ENCODE results near the gene SLC25A48. TPM values are rescaled to one million over a fixed set of nuclear protein-coding genes. Genes with fewer than 3 reads are reported as not detected.

Gene SLC25A48
- total and polyA plus RNA-seq, 7 experiments from 2014 or later, result not detected

DNA sequence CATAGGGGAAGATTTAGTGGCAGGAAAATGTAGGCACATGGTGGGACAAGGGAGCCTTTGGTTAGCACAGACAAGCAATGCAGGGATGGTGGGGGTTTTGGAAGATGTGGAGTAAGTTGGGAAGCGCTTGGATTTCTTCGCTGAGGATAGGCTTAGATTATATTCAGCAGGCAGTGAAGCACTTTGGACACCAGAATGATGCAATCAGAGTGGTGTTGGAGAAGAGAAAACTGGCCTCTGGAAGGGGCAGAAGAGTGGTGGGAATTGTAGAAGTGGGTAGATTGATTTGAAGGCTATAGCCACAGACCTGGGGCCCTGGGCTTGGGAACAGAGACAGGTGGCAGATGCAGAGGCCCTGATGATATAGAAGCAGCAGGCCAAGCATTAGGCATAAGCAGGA, 28.3 kb downstream of the SLC25A48 start:
- ATAC-seq, result no peak
- ChIA-PET CTCF (no interaction called here), POLR2A (no interaction called here)
- DNase-seq, result no peak
- no peaks in the 10 kb centered on the region for H3K9me3 ChIP-seq (ENCODE audit: control insufficient read depth in 2 of 3, low read length in 3 of 3)
- Mint-ChIP-seq H3K27me3 (peaks cover 0 to 10% (median 0%) of the 10 kb centered on the region in 5 donors), H3K4me3 (no peak overlapping the region), H3K4me1 (no peaks in the 10 kb centered on the region), H3K9me3 (peaks cover 0 to 5% (median 0%) of the 10 kb centered on the region in 11 donors), H3K36me3 (no peaks in the 10 kb centered on the region), H3K27ac (no peak overlapping the region)
- no peak overlapping the region for H3K27ac ChIP-seq (ENCODE audit: low read depth, low read length)
- H3K27me3 ChIP-seq (ENCODE audit: control insufficient read depth in 2 of 2, insufficient read depth in 2 of 2, low read length in 2 of 2), result no peaks in the 10 kb centered on the region
- no peaks in the 10 kb centered on the region for H3K36me3 ChIP-seq (ENCODE audit: control insufficient read depth in 2 of 3, insufficient read depth in 3 of 3, low read length in 3 of 3)
- no peak overlapping the region for H3K4me3 ChIP-seq (ENCODE audit: low read length)
- intact Hi-C loops (cut with micrococcal nuclease), result no loop called here
- no peaks in the 10 kb centered on the region for H3K4me1 ChIP-seq (ENCODE audit: control insufficient read depth in 2 of 2, insufficient read depth in 2 of 2, low read length in 2 of 2)

DNA sequence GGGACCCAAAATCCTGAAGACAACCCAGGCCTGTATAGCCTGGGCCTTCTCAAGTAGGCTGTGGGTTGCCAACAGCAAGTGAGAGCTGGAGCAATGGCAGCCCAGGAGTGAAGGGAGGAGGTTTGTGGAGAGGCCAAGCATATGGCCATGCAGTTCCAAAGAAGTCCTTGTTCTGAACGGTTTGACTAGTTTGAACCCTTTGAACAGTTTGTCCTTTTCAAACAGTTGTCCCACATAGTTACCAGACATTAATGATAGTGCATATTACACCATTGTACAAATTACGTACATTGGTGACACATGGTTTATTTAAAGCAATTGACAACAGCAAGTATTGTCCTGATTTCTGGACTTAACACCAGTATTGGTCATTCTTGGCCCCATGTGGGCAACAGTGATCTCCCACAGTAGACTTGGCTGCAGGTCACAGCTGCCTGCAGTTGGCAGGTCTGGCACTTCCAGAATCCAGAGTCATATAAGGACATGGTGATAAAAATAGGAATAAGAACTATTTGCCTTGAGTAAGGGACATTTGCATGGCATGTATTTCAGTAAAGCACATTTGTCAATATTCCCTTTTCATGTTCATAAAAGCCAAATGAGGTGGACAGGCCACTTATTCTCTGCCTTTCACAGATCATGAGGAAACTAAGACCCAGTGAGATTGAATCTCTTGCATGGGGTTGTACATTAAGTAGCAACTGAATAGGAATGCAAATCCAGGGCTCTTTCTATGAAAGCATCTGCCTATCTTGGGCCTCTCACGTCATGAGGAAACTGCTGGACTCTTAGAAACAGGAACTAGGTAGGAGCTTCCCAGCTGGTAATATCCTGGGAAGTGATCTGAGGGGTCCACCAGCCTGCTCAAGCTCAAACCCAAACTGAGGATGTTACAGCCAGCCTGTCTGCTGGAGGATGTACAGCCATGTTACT, 30.3 kb downstream of the SLC25A48 start:
- Mint-ChIP-seq H3K4me1 (no peaks in the 10 kb centered on the region), H3K4me3 (no peak overlapping the region), H3K27ac (no peak overlapping the region), H3K9me3 (no peaks in the 10 kb centered on the region), H3K27me3 (peaks cover 0 to 6% (median 4%) of the 10 kb centered on the region in 5 donors), H3K36me3 (no peaks in the 10 kb centered on the region)
- ChIA-PET POLR2A (no interaction called here), CTCF (no interaction called here)
- DNase-seq (no peak), ATAC-seq (no peak)
- intact Hi-C loops (cut with micrococcal nuclease), result no loop called here
- Histone ChIP-seq H3K36me3 (ENCODE audit: control insufficient read depth in 2 of 3, insufficient read depth in 3 of 3, low read length in 3 of 3) (no peaks in the 10 kb centered on the region), H3K4me1 (ENCODE audit: control insufficient read depth in 2 of 2, insufficient read depth in 2 of 2, low read length in 2 of 2) (no peaks in the 10 kb centered on the region), H3K27me3 (ENCODE audit: control insufficient read depth in 2 of 2, insufficient read depth in 2 of 2, low read length in 2 of 2) (no peaks in the 10 kb centered on the region), H3K27ac (ENCODE audit: low read depth, low read length) (no peak overlapping the region), H3K9me3 (ENCODE audit: control insufficient read depth in 2 of 3, low read length in 3 of 3) (no peaks in the 10 kb centered on the region), H3K4me3 (ENCODE audit: low read length) (no peak overlapping the region)

DNA sequence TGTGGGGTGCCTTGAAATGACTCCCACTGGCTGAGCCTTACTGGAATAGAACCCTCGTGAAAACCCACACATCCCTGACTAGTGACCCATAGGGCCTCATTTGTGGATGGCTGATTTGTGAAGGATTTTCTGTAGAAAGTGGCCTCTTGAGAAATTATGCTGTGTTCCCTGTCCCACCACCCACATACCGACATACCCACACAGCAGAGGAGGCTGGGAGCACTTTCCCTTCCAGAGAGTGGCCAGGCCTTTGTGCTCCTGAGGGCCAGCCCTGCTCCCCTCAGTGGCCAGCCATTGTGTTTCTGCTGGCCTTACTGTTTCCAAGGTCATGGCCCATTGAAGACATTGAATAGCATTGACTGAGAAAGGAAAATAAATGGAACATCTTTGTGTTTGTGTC, 31.6 kb downstream of the SLC25A48 start:
- Histone ChIP-seq H3K27me3 (ENCODE audit: control insufficient read depth in 2 of 2, insufficient read depth in 2 of 2, low read length in 2 of 2) (no peaks in the 10 kb centered on the region), H3K36me3 (ENCODE audit: control insufficient read depth in 2 of 3, insufficient read depth in 3 of 3, low read length in 3 of 3) (no peaks in the 10 kb centered on the region), H3K4me3 (ENCODE audit: low read length) (no peak overlapping the region), H3K9me3 (ENCODE audit: control insufficient read depth in 2 of 3, low read length in 3 of 3) (no peaks in the 10 kb centered on the region), H3K27ac (ENCODE audit: low read depth, low read length) (no peak overlapping the region), H3K4me1 (ENCODE audit: control insufficient read depth in 2 of 2, insufficient read depth in 2 of 2, low read length in 2 of 2) (no peaks in the 10 kb centered on the region)
- DNase-seq (no peak), ATAC-seq (no peak)
- H3K4me3 Mint-ChIP-seq, result no peak overlapping the region
- no peaks in the 10 kb centered on the region for H3K4me1 Mint-ChIP-seq
- no peaks in the 10 kb centered on the region for H3K36me3 Mint-ChIP-seq
- CTCF ChIA-PET, result no interaction called here
- intact Hi-C loops (cut with micrococcal nuclease), result no loop called here
- H3K27ac Mint-ChIP-seq, result no peak overlapping the region
- peaks cover 0 to 6% (median 4%) of the 10 kb centered on the region in 5 donors for H3K27me3 Mint-ChIP-seq
- H3K9me3 Mint-ChIP-seq, result no peaks in the 10 kb centered on the region
- POLR2A ChIA-PET, result no interaction called here

DNA sequence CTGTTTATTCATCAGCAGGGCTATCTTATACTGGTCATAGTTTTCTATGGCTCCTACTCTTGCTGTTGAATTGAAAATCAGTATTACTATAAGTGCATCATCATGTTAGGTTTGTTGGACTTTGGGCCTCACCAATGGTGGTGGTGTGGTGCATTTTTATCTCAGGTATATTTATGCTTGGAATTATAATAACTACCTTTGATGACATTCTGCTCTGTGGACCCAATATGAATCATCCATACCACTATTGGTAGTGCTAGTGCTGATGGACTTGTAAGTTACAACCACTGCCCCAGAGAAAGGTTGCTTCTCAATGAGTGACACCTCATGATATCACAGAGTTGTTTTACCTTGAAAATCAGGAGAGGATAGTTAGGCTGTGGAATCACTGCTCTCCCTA, 33.1 kb downstream of the SLC25A48 start:
- Mint-ChIP-seq H3K27ac (no peak overlapping the region), H3K36me3 (no peaks in the 10 kb centered on the region), H3K9me3 (no peaks in the 10 kb centered on the region), H3K4me1 (no peaks in the 10 kb centered on the region), H3K27me3 (peaks cover 0 to 7% (median 4%) of the 10 kb centered on the region in 5 donors), H3K4me3 (no peak overlapping the region)
- ChIA-PET POLR2A (no interaction called here), CTCF (no interaction called here)
- Histone ChIP-seq H3K27ac (ENCODE audit: low read depth, low read length) (no peak overlapping the region), H3K9me3 (ENCODE audit: control insufficient read depth in 2 of 3, low read length in 3 of 3) (no peaks in the 10 kb centered on the region), H3K4me3 (ENCODE audit: low read length) (no peak overlapping the region), H3K27me3 (ENCODE audit: control insufficient read depth in 2 of 2, insufficient read depth in 2 of 2, low read length in 2 of 2) (no peaks in the 10 kb centered on the region), H3K4me1 (ENCODE audit: control insufficient read depth in 2 of 2, insufficient read depth in 2 of 2, low read length in 2 of 2) (no peaks in the 10 kb centered on the region), H3K36me3 (ENCODE audit: control insufficient read depth in 2 of 3, insufficient read depth in 3 of 3, low read length in 3 of 3) (no peaks in the 10 kb centered on the region)
- DNase-seq (no peak), ATAC-seq (no peak)
- intact Hi-C loops (cut with micrococcal nuclease), result no loop called here

DNA sequence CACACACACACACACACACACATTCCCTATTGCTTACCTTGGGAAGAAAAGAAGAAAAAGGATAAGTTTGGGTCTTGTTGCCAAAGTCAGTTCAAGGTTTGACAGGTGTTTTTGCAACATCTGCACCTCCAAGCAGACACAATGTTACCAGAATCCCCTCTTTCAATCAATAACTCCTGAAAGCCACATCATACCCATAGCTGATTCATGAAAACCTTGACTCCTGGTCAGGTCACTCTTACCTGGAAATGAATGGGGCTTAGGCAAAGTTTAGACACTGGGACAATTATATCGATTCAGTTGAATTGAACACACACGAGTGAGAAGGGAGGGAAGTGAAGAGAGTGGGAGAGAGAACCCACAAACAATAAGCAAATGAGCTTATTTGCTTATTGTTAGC, 34.2 kb downstream of the SLC25A48 start:
- Histone ChIP-seq H3K4me1 (ENCODE audit: control insufficient read depth in 2 of 2, insufficient read depth in 2 of 2, low read length in 2 of 2) (no peaks in the 10 kb centered on the region), H3K9me3 (ENCODE audit: control insufficient read depth in 2 of 3, low read length in 3 of 3) (no peaks in the 10 kb centered on the region), H3K4me3 (ENCODE audit: low read length) (no peak overlapping the region), H3K27ac (ENCODE audit: low read depth, low read length) (no peak overlapping the region), H3K27me3 (ENCODE audit: control insufficient read depth in 2 of 2, insufficient read depth in 2 of 2, low read length in 2 of 2) (no peaks in the 10 kb centered on the region), H3K36me3 (ENCODE audit: control insufficient read depth in 2 of 3, insufficient read depth in 3 of 3, low read length in 3 of 3) (no peaks in the 10 kb centered on the region)
- CTCF ChIA-PET, result no interaction called here
- H3K4me1 Mint-ChIP-seq, result no peaks in the 10 kb centered on the region
- H3K4me3 Mint-ChIP-seq, result no peak overlapping the region
- H3K27ac Mint-ChIP-seq, result no peak overlapping the region
- intact Hi-C loops (cut with micrococcal nuclease), result no loop called here
- no peak for DNase-seq
- H3K9me3 Mint-ChIP-seq, result no peaks in the 10 kb centered on the region
- no peak for ATAC-seq
- POLR2A ChIA-PET, result no interaction called here
- peaks cover 0 to 4% (median 4%) of the 10 kb centered on the region in 5 donors for H3K27me3 Mint-ChIP-seq
- no peaks in the 10 kb centered on the region for H3K36me3 Mint-ChIP-seq

DNA sequence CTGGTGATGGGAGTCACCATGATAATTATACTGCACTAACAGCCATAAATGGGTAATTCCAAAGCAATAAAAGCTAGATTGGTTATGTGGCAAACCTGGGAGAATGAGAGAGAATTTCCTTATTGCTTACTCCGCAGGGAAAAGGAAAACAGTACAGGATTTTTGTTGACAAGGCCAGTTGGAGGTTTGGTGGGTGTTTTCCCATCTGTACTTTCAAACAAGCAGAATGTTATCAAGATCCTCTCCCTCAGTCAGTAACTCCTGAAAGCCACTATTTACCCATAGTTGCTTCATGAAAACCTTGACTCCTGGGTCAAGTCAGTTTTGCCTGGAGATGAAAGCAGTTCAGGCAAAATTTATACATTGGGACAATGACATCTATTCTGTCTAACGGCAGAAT, 34.8 kb downstream of the SLC25A48 start:
- no peaks in the 10 kb centered on the region for H3K4me1 Mint-ChIP-seq
- intact Hi-C loops (cut with micrococcal nuclease), result no loop called here
- ChIA-PET POLR2A (no interaction called here), CTCF (no interaction called here)
- H3K27ac Mint-ChIP-seq, result no peak overlapping the region
- H3K9me3 Mint-ChIP-seq, result no peaks in the 10 kb centered on the region
- Histone ChIP-seq H3K4me3 (ENCODE audit: low read length) (no peak overlapping the region), H3K4me1 (ENCODE audit: control insufficient read depth in 2 of 2, insufficient read depth in 2 of 2, low read length in 2 of 2) (no peaks in the 10 kb centered on the region), H3K27me3 (ENCODE audit: control insufficient read depth in 2 of 2, insufficient read depth in 2 of 2, low read length in 2 of 2) (no peaks in the 10 kb centered on the region), H3K9me3 (ENCODE audit: control insufficient read depth in 2 of 3, low read length in 3 of 3) (no peaks in the 10 kb centered on the region), H3K36me3 (ENCODE audit: control insufficient read depth in 2 of 3, insufficient read depth in 3 of 3, low read length in 3 of 3) (no peaks in the 10 kb centered on the region), H3K27ac (ENCODE audit: low read depth, low read length) (no peak overlapping the region)
- H3K36me3 Mint-ChIP-seq, result no peaks in the 10 kb centered on the region
- DNase-seq (no peak), ATAC-seq (no peak)
- peaks cover 0 to 4% (median 4%) of the 10 kb centered on the region in 5 donors for H3K27me3 Mint-ChIP-seq
- H3K4me3 Mint-ChIP-seq, result no peak overlapping the region

DNA sequence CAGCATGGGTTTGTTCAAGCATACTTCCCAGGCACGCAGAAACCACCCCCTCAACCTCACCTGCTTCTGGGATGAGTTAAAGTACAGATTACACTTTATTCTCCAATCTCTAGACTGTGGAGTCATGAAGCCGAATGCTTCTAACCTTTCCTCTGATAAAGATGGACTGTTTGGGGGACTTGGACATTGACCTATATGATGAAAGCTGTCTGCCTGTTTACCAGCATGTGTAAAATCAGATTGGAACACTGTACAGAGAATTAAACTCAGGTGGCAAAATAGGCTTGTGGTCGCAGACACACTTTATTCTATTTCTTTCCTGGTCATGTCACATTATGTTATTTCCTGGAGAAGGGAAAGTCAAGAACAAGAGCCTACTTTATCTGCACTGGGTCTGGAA, 35.5 kb downstream of the SLC25A48 start:
- Histone ChIP-seq H3K36me3 (ENCODE audit: control insufficient read depth in 2 of 3, insufficient read depth in 3 of 3, low read length in 3 of 3) (no peaks in the 10 kb centered on the region), H3K27ac (ENCODE audit: low read depth, low read length) (no peak overlapping the region), H3K4me1 (ENCODE audit: control insufficient read depth in 2 of 2, insufficient read depth in 2 of 2, low read length in 2 of 2) (no peaks in the 10 kb centered on the region), H3K4me3 (ENCODE audit: low read length) (no peak overlapping the region), H3K27me3 (ENCODE audit: control insufficient read depth in 2 of 2, insufficient read depth in 2 of 2, low read length in 2 of 2) (no peaks in the 10 kb centered on the region), H3K9me3 (ENCODE audit: control insufficient read depth in 2 of 3, low read length in 3 of 3) (no peaks in the 10 kb centered on the region)
- no peak for ATAC-seq
- H3K9me3 Mint-ChIP-seq, result peaks cover 0 to 4% (median 0%) of the 10 kb centered on the region in 11 donors
- intact Hi-C loops (cut with micrococcal nuclease), result no loop called here
- H3K36me3 Mint-ChIP-seq, result no peaks in the 10 kb centered on the region
- no peak overlapping the region for H3K4me3 Mint-ChIP-seq
- CTCF ChIA-PET, result no interaction called here
- POLR2A ChIA-PET, result no interaction called here
- no peaks in the 10 kb centered on the region for H3K4me1 Mint-ChIP-seq
- no peak for DNase-seq
- H3K27me3 Mint-ChIP-seq, result peaks cover 0 to 9% (median 4%) of the 10 kb centered on the region in 5 donors
- no peak overlapping the region for H3K27ac Mint-ChIP-seq
